K562 (cell line): ENCODE data around the gene NPPC. TPM values are rescaled to one million over a fixed set of nuclear protein-coding genes. Genes with fewer than 3 reads are reported as not detected.

ENCODE experiments used
- BMI1 ChIP-seq: fragments of 150-350 bp; IDR thresholded peaks from 2 replicates; pipeline ENCODE4 v1.6.1; 2014; ENCODE audit warnings: low read length
- DDX20 ChIP-seq: fragments of 450-650 bp; IDR thresholded peaks from 2 replicates; pipeline ENCODE4 v1.6.1; 2016; ENCODE audit warnings: missing genetic modification characterization, low read depth, mild to moderate bottlenecking, missing compliant biosample characterization, moderate library complexity
- HCFC1 ChIP-seq: IDR thresholded peaks from 2 replicates; pipeline ENCODE4 v1.6.1; 2012; ENCODE audit warnings: low read depth, low read length, improper control_type of control experiment
- KDM5B ChIP-seq: fragments of 200-600 bp; sonication (generic); IDR thresholded peaks from 2 replicates; pipeline ENCODE4 v1.6.1; 2012; ENCODE audit warnings: low read depth, mild to moderate bottlenecking, moderate library complexity, low read length, control low read depth, inconsistent platforms; ENCODE audit not compliant: insufficient replicate concordance
- PATZ1 ChIP-seq: fragments of 250-450 bp; sonication (Bioruptor Pico); IDR thresholded peaks from 2 replicates; pipeline ENCODE4 v1.5.0; 2020; ENCODE audit warnings: mild to moderate bottlenecking, borderline replicate concordance
- RCOR1 ChIP-seq, 2 experiments: IDR thresholded peaks; 2 replicates each; pipeline ENCODE4 v1.6.1; 2012; ENCODE audit warnings: low read depth in 2 of 2, low read length in 2 of 2, borderline replicate concordance in 1 of 2, improper control_type of control experiment in 1 of 2
- ZFP36 ChIP-seq: fragments of 150-350 bp; IDR thresholded peaks from 2 replicates; pipeline ENCODE4 v1.6.1; 2018; ENCODE audit warnings: low read length, low read depth; ENCODE audit not compliant: partially characterized antibody
- ZFP91 ChIP-seq: sonication (generic); formaldehyde crosslinking; IDR thresholded peaks from 2 replicates; pipeline ENCODE4 v1.8.0; 2022; ENCODE audit warnings: mild to moderate bottlenecking, missing genetic modification reagents
- polyA plus RNA-seq, 8 experiments: library from polyadenylated mRNA; depleted of rRNA in 4 of 8; stranded (reverse) in 5 of 8; unstranded in 3 of 8; fragments of >200 nt; fragmentation: Nextera tagmentation in 2 of 8; fragmentation: Illumina TruSeq in 1 of 8; extraction: Ambion mirVana in 2 of 8; extraction: Trizol in 1 of 8; gene quantifications; 2 replicates each; pipeline versions ENCODE4 v1.2.1 to v1.2.3, GENCODE V29; 2011 to 2014; ENCODE audit warnings: inconsistent platforms in 1 of 8, missing spikeins in 1 of 8
- total RNA-seq, 7 experiments: library from RNA; depleted of rRNA in 6 of 7; stranded (reverse); fragments of >200 nt in 6 of 7; fragmentation: Illumina TruSeq in 2 of 7; extraction: Trizol in 2 of 7; gene quantifications; 2 replicates each; pipeline versions ENCODE4 v1.2.1 to v1.2.3, GENCODE V29; 2011 to 2021; ENCODE audit warnings: low replicate concordance in 1 of 7

The NPPC gene
- total and polyA plus RNA-seq, 9 of the 15 experiments (the other 6 are each of a cell fraction or from before 2014, with no cell fraction given), result not detected

GRCh38 chr2:231900486-231900942, 25.7 kb downstream of the NPPC start (continued):
- TF ChIP-seq DDX20 (tag) (no peak), ZFP36 (peak; percentile 17), ZFP91 (CRISPR knock-in tag) (no peak), HCFC1 (0 out of 2 replicates have a peak, but pooled peaks have one; percentile 30), PATZ1 (CRISPR knock-in tag) (no peak), KDM5B (no peak), BMI1 (peak; percentile 31; the same call in 1 of the 2 replicates), RCOR1 (IDR thresholded peaks at IDR 0.05; ENCODE audit: borderline replicate concordance in 1 of 2, low read depth in 2 of 2, low read length in 2 of 2) (0 out of 4 replicates have a peak, but pooled peaks of 1 of the 2 experiments have one; percentile 36)
